Heart left ventricle (tissue), 13 donors: ENCODE measurements around the gene DYRK2.

Experiments used
- POLR2A ChIP-seq, 2 donors: fragments of 450-650 bp; IDR thresholded peaks; one replicate each; pipeline ENCODE4 v1.6.1; 2017; ENCODE audit warnings: antibody characterized with exemption in 2 of 2, mild to moderate bottlenecking in 2 of 2, moderate library complexity in 2 of 2
- TF ChIP-seq, protein P1 (sequence below), 12 donors: fragments of 200-600 bp; sonication (generic) in 4 of 12; IDR thresholded peaks; one replicate each; pipeline versions ENCODE4 v1.5.0 to v1.8.0; 2018 to 2022; ENCODE audit warnings: antibody characterized with exemption in 12 of 12, mild to moderate bottlenecking in 5 of 12
- donor health status: ischemic (EF 13 %, LVEDD 7.1; RV severe dilation, severe dysfunction).
- donor health status: DM: no; HTN: yes; CAD: no.
- donor health status: DM: no; HTN: no; CAD: no.
- donor health status: ischemic (EF 25% LVEDD 6.9; RV normal size, moderate dysfunction).
- donor health status: ischemic (EF 25% LVEDD 5.7; RV mildly dilated, moderate dysfunction).
- donor health status: ischemic (EF 35%, LVEDD 5.7; RV mildly dilated, moderate dysfunction).
- donor health status: nonischemic (EF 11% LVEDD 7.7; RV severe dilation, severe dysfunction).
- donor health status: DM: yes; HTN: yes; CAD: no.
- donor health status: PGD.
- donor health status: ischemic (EF 29% LVEDD 5.4; RV normal size, mild dysfunction).
- donor health status: nonischemic (EF 23%, LVEDD 6.1; RV moderate dilation, normal function).

DNA sequence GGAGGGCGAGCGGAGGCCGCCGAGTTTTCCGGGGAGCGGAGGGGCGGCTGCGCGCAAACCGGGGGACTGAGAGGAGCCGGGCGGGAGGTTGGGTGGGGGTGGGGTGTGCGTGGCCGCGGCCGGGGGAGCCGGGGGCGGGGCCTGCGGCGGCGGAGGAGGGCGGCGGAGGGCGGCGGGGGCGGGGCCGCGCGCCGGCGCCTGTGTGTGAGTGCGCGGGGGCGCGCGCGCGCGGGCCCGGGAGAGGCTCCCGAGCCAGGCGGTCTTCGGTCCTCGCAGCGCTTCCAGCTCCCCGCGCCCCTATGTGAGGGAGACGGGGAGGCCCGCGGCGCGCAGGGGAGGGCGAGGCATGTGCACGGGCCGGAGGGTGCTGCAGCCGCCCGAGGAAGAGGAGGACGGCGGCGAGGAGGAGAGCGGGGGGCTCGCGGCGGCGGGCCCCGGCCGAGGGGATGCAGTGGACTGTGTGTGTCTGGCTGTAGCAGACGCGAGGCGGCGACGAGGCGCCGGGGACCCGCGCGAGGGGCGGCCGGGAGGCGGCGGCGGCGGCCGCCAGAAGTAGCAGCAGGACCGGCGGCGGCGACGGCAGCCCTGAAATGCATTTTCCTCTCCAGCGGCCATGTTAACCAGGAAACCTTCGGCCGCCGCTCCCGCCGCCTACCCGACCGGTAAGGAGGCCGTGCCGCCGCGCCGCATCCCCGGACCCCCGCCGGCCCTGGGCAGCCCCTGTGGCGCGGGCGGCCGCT, at the start of gene DYRK2:
- TF ChIP-seq, protein P1, sequence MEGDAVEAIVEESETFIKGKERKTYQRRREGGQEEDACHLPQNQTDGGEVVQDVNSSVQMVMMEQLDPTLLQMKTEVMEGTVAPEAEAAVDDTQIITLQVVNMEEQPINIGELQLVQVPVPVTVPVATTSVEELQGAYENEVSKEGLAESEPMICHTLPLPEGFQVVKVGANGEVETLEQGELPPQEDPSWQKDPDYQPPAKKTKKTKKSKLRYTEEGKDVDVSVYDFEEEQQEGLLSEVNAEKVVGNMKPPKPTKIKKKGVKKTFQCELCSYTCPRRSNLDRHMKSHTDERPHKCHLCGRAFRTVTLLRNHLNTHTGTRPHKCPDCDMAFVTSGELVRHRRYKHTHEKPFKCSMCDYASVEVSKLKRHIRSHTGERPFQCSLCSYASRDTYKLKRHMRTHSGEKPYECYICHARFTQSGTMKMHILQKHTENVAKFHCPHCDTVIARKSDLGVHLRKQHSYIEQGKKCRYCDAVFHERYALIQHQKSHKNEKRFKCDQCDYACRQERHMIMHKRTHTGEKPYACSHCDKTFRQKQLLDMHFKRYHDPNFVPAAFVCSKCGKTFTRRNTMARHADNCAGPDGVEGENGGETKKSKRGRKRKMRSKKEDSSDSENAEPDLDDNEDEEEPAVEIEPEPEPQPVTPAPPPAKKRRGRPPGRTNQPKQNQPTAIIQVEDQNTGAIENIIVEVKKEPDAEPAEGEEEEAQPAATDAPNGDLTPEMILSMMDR (IDR thresholded peaks at IDR 0.05): peak in 6 of 12 donors; percentile 21 to 43 (median 27)
- peak in 1 of 2 donors; percentile 93 for TF ChIP-seq POLR2A (IDR thresholded peaks at IDR 0.05)
